Measurements from ENCODE around the gene DIAPH1.
"Not testable (repeated sequence)": the region's sequence is repeated elsewhere in the genome, so short reads cannot be mapped to it uniquely, and the experiment has no call there.

The DIAPH1 gene

GRCh38 chr5:141617128-141617527 lies 1.7 kb downstream of the DIAPH1 start:
- no peak overlapping the region for H3K4me3 ChIP-seq (ENCODE audit: control insufficient read depth, low read depth, low read length)
- TF ChIP-seq, protein P1, sequence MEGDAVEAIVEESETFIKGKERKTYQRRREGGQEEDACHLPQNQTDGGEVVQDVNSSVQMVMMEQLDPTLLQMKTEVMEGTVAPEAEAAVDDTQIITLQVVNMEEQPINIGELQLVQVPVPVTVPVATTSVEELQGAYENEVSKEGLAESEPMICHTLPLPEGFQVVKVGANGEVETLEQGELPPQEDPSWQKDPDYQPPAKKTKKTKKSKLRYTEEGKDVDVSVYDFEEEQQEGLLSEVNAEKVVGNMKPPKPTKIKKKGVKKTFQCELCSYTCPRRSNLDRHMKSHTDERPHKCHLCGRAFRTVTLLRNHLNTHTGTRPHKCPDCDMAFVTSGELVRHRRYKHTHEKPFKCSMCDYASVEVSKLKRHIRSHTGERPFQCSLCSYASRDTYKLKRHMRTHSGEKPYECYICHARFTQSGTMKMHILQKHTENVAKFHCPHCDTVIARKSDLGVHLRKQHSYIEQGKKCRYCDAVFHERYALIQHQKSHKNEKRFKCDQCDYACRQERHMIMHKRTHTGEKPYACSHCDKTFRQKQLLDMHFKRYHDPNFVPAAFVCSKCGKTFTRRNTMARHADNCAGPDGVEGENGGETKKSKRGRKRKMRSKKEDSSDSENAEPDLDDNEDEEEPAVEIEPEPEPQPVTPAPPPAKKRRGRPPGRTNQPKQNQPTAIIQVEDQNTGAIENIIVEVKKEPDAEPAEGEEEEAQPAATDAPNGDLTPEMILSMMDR (IDR thresholded peaks at IDR 0.05; ENCODE audit: control insufficient read depth, insufficient read depth, low read depth, low read length, missing control alignments): no peak
- DNase-seq (ENCODE audit: low read depth): no peak

GRCh38 chr5:141615991-141616720 lies 2.6 kb downstream of the DIAPH1 start:
- no peak overlapping the region for H3K4me3 ChIP-seq (ENCODE audit: control insufficient read depth, low read depth, low read length)
- DNase-seq (ENCODE audit: low read depth): no peak
- TF ChIP-seq, protein P1 (IDR thresholded peaks at IDR 0.05; ENCODE audit: control insufficient read depth, insufficient read depth, low read depth, low read length, missing control alignments): no peak

DNA sequence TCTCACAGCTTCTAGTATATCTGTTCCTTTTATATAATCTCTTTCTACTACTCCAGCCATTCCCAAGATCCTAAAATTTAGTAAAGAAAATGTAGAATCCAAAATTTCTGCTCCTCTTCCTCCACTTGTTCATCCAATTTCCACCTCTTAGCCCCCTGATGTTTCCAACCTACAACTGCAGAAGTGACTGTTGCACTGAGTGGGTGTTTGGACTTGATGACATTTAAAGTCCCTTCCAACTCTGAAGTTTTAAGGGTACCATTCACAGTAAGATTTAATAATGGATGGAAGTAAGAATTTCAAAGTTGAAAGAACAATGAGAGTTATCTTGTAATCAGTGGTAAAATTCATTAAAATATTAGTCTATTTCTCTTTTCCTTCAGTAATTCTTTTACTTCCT lies 5.5 kb downstream of the DIAPH1 start:
- no peak for DNase-seq (ENCODE audit: low read depth)
- TF ChIP-seq, protein P1 (IDR thresholded peaks at IDR 0.05; ENCODE audit: control insufficient read depth, insufficient read depth, low read depth, low read length, missing control alignments): no peak
- H3K4me3 ChIP-seq (ENCODE audit: control insufficient read depth, low read depth, low read length): no peak overlapping the region

GRCh38 chr5:141611289-141611688 lies 7.5 kb downstream of the DIAPH1 start:
- H3K4me3 ChIP-seq (ENCODE audit: control insufficient read depth, low read depth, low read length): no peak overlapping the region
- no peak for DNase-seq (ENCODE audit: low read depth)
- TF ChIP-seq, protein P1 (IDR thresholded peaks at IDR 0.05; ENCODE audit: control insufficient read depth, insufficient read depth, low read depth, low read length, missing control alignments): no peak

- DNase-seq (ENCODE audit: low read depth): not testable (repeated sequence)
These were observed 8.9 kb downstream of the DIAPH1 start for GRCh38 chr5:141609921-141610320.

GRCh38 chr5:141609044-141609443 lies 9.8 kb downstream of the DIAPH1 start:
- H3K4me3 ChIP-seq (ENCODE audit: control insufficient read depth, low read depth, low read length): no peak overlapping the region
- TF ChIP-seq, protein P1 (IDR thresholded peaks at IDR 0.05; ENCODE audit: control insufficient read depth, insufficient read depth, low read depth, low read length, missing control alignments): no peak
- no peak for DNase-seq (ENCODE audit: low read depth)

More at GRCh38 chr5:141609921-141610320, 8.9 kb downstream of the DIAPH1 start:
- H3K4me3 ChIP-seq (ENCODE audit: control insufficient read depth, low read depth, low read length): not testable (repeated sequence)

- no peak for DNase-seq (ENCODE audit: low read depth)
- TF ChIP-seq, protein P1 (IDR thresholded peaks at IDR 0.05; ENCODE audit: control insufficient read depth, insufficient read depth, low read depth, low read length, missing control alignments): no peak
- H3K4me3 ChIP-seq (ENCODE audit: control insufficient read depth, low read depth, low read length): no peak overlapping the region
These were observed 10.2 kb downstream of the DIAPH1 start for GRCh38 chr5:141608557-141608956.
